ENCODE results near the gene BEND7.
A peak's percentile ranks its signal among the peaks of the same experiment; 100 is the strongest.

BEND7 gene

GRCh38 chr10:13535346-13535745 lies 6.5 kb upstream of the BEND7 start:
- no peak for DNase-seq
- Mint-ChIP-seq H3K4me3 (no peak overlapping the region), H3K9me3 (no peaks in the 10 kb centered on the region), H3K27ac (no peak overlapping the region), H3K4me1 (no peaks in the 10 kb centered on the region), H3K27me3 (peaks cover 44% of the 10 kb centered on the region), H3K36me3 (ENCODE audit: low read depth) (no peaks in the 10 kb centered on the region)
- ATAC-seq, result no peak

- H3K4me1 Mint-ChIP-seq, result peaks cover 3% of the 10 kb centered on the region
- ATAC-seq (no peak), DNase-seq (no peak)
- no peak overlapping the region for H3K4me3 Mint-ChIP-seq
- no peaks in the 10 kb centered on the region for H3K9me3 Mint-ChIP-seq
- no peak overlapping the region for H3K27ac Mint-ChIP-seq
- no peaks in the 10 kb centered on the region for H3K36me3 Mint-ChIP-seq (ENCODE audit: low read depth)
- peaks cover 49% of the 10 kb centered on the region for H3K27me3 Mint-ChIP-seq
Measured at GRCh38 chr10:13529714-13529973, 830 bp upstream of the BEND7 start.

- no peak overlapping the region for H3K27ac Mint-ChIP-seq
- H3K27me3 Mint-ChIP-seq, result peaks cover 55% of the 10 kb centered on the region
- DNase-seq (peak; percentile 6), ATAC-seq (no peak)
- no peaks in the 10 kb centered on the region for H3K9me3 Mint-ChIP-seq
- H3K4me1 Mint-ChIP-seq, result peaks cover 3% of the 10 kb centered on the region
- no peaks in the 10 kb centered on the region for H3K36me3 Mint-ChIP-seq (ENCODE audit: low read depth)
- peak overlapping the region; percentile 63 for H3K4me3 Mint-ChIP-seq
Measured at GRCh38 chr10:13528123-13528874, 515 bp downstream of the BEND7 start.

GRCh38 chr10:13527864-13528122 lies 1.0 kb downstream of the BEND7 start:
- Mint-ChIP-seq H3K4me1 (peaks cover 3% of the 10 kb centered on the region), H3K4me3 (peak overlapping the region; percentile 63), H3K36me3 (ENCODE audit: low read depth) (no peaks in the 10 kb centered on the region), H3K27ac (no peak overlapping the region), H3K27me3 (peaks cover 58% of the 10 kb centered on the region), H3K9me3 (no peaks in the 10 kb centered on the region)
- ATAC-seq, result no peak
- no peak for DNase-seq

GRCh38 chr10:13526948-13527863 lies 1.6 kb downstream of the BEND7 start:
- ATAC-seq, result no peak
- Mint-ChIP-seq H3K9me3 (no peaks in the 10 kb centered on the region), H3K4me3 (peak overlapping the region; percentile 63), H3K36me3 (ENCODE audit: low read depth) (no peaks in the 10 kb centered on the region), H3K27ac (no peak overlapping the region), H3K27me3 (peaks cover 61% of the 10 kb centered on the region), H3K4me1 (peaks cover 3% of the 10 kb centered on the region)
- DNase-seq, result no peak

GRCh38 chr10:13525663-13526062 lies 3.2 kb downstream of the BEND7 start:
- H3K4me1 Mint-ChIP-seq, result peaks cover 3% of the 10 kb centered on the region
- no peaks in the 10 kb centered on the region for H3K9me3 Mint-ChIP-seq
- H3K36me3 Mint-ChIP-seq (ENCODE audit: low read depth), result no peaks in the 10 kb centered on the region
- peaks cover 60% of the 10 kb centered on the region for H3K27me3 Mint-ChIP-seq
- no peak overlapping the region for H3K27ac Mint-ChIP-seq
- DNase-seq, result no peak
- no peak for ATAC-seq
- H3K4me3 Mint-ChIP-seq, result no peak overlapping the region

- peaks cover 39% of the 10 kb centered on the region for H3K27me3 Mint-ChIP-seq
- DNase-seq (no peak), ATAC-seq (no peak)
- H3K9me3 Mint-ChIP-seq, result no peaks in the 10 kb centered on the region
- H3K27ac Mint-ChIP-seq, result no peak overlapping the region
- H3K4me1 Mint-ChIP-seq, result no peaks in the 10 kb centered on the region
- no peaks in the 10 kb centered on the region for H3K36me3 Mint-ChIP-seq (ENCODE audit: low read depth)
- H3K4me3 Mint-ChIP-seq, result no peak overlapping the region
Measured at GRCh38 chr10:13521026-13521425, 7.8 kb downstream of the BEND7 start.

GRCh38 chr10:13520194-13520593 lies 8.6 kb downstream of the BEND7 start:
- no peaks in the 10 kb centered on the region for H3K36me3 Mint-ChIP-seq (ENCODE audit: low read depth)
- H3K27ac Mint-ChIP-seq, result no peak overlapping the region
- no peak overlapping the region for H3K4me3 Mint-ChIP-seq
- H3K4me1 Mint-ChIP-seq, result no peaks in the 10 kb centered on the region
- ATAC-seq, result no peak
- peaks cover 37% of the 10 kb centered on the region for H3K27me3 Mint-ChIP-seq
- DNase-seq, result no peak
- H3K9me3 Mint-ChIP-seq, result no peaks in the 10 kb centered on the region

- Mint-ChIP-seq H3K4me1 (no peaks in the 10 kb centered on the region), H3K4me3 (no peak overlapping the region), H3K9me3 (no peaks in the 10 kb centered on the region), H3K27ac (no peak overlapping the region), H3K27me3 (peaks cover 26% of the 10 kb centered on the region), H3K36me3 (ENCODE audit: low read depth) (no peaks in the 10 kb centered on the region)
- ATAC-seq (no peak), DNase-seq (no peak)
Measured at GRCh38 chr10:13518076-13518692, 10.6 kb downstream of the BEND7 start.

- ATAC-seq, result no peak
- no peak for DNase-seq
- H3K4me1 Mint-ChIP-seq, result no peaks in the 10 kb centered on the region
- H3K27me3 Mint-ChIP-seq, result peaks cover 25% of the 10 kb centered on the region
- no peaks in the 10 kb centered on the region for H3K9me3 Mint-ChIP-seq
- H3K27ac Mint-ChIP-seq, result no peak overlapping the region
- H3K4me3 Mint-ChIP-seq, result no peak overlapping the region
- H3K36me3 Mint-ChIP-seq (ENCODE audit: low read depth), result no peaks in the 10 kb centered on the region
Measured at GRCh38 chr10:13517675-13518074, 11.1 kb downstream of the BEND7 start.

- H3K4me1 Mint-ChIP-seq, result no peaks in the 10 kb centered on the region
- H3K9me3 Mint-ChIP-seq, result no peaks in the 10 kb centered on the region
- no peak for DNase-seq
- ATAC-seq, result no peak
- H3K4me3 Mint-ChIP-seq, result no peak overlapping the region
- H3K27me3 Mint-ChIP-seq, result peaks cover 21% of the 10 kb centered on the region
- H3K36me3 Mint-ChIP-seq (ENCODE audit: low read depth), result no peaks in the 10 kb centered on the region
- H3K27ac Mint-ChIP-seq, result no peak overlapping the region
Measured at GRCh38 chr10:13516176-13516575, 12.6 kb downstream of the BEND7 start.

GRCh38 chr10:13515467-13515866 lies 13.3 kb downstream of the BEND7 start:
- no peaks in the 10 kb centered on the region for H3K9me3 Mint-ChIP-seq
- DNase-seq (no peak), ATAC-seq (no peak)
- no peaks in the 10 kb centered on the region for H3K4me1 Mint-ChIP-seq
- no peaks in the 10 kb centered on the region for H3K36me3 Mint-ChIP-seq (ENCODE audit: low read depth)
- H3K27ac Mint-ChIP-seq, result no peak overlapping the region
- H3K4me3 Mint-ChIP-seq, result no peak overlapping the region
- peaks cover 19% of the 10 kb centered on the region for H3K27me3 Mint-ChIP-seq

GRCh38 chr10:13514296-13514695 lies 14.5 kb downstream of the BEND7 start:
- no peaks in the 10 kb centered on the region for H3K36me3 Mint-ChIP-seq (ENCODE audit: low read depth)
- ATAC-seq, result no peak
- no peaks in the 10 kb centered on the region for H3K9me3 Mint-ChIP-seq
- no peaks in the 10 kb centered on the region for H3K4me1 Mint-ChIP-seq
- H3K27ac Mint-ChIP-seq, result no peak overlapping the region
- no peak overlapping the region for H3K4me3 Mint-ChIP-seq
- no peak for DNase-seq
- H3K27me3 Mint-ChIP-seq, result peaks cover 17% of the 10 kb centered on the region

GRCh38 chr10:13512564-13512963 lies 16.2 kb downstream of the BEND7 start:
- H3K9me3 Mint-ChIP-seq, result no peaks in the 10 kb centered on the region
- ATAC-seq, result no peak

GRCh38 chr10:13511409-13511808 lies 17.4 kb downstream of the BEND7 start:
- Mint-ChIP-seq H3K4me1 (no peaks in the 10 kb centered on the region), H3K27me3 (peaks cover 15% of the 10 kb centered on the region), H3K27ac (no peak overlapping the region), H3K36me3 (ENCODE audit: low read depth) (no peaks in the 10 kb centered on the region), H3K9me3 (no peaks in the 10 kb centered on the region), H3K4me3 (no peak overlapping the region)
- DNase-seq (no peak), ATAC-seq (no peak)

More at GRCh38 chr10:13512564-13512963, 16.2 kb downstream of the BEND7 start:
- no peak overlapping the region for H3K4me3 Mint-ChIP-seq
- DNase-seq, result no peak
- peaks cover 13% of the 10 kb centered on the region for H3K27me3 Mint-ChIP-seq
- H3K4me1 Mint-ChIP-seq, result no peaks in the 10 kb centered on the region
- no peaks in the 10 kb centered on the region for H3K36me3 Mint-ChIP-seq (ENCODE audit: low read depth)
- no peak overlapping the region for H3K27ac Mint-ChIP-seq
